GM18951 (cell line): Measurements from ENCODE around the gene HSD17B2.

Experiments used
- POLR2A ChIP-seq: IDR thresholded peaks from 4 replicates; pipeline ENCODE4 v1.6.1; 2011; ENCODE audit warnings: mild to moderate bottlenecking; ENCODE audit not compliant: insufficient read length, insufficient read depth; ENCODE audit errors: extremely low read depth
- in situ Hi-C: fragments of 300-500 bp; cut with MboI; formaldehyde crosslinking; loops from one replicate; pipeline ENCODE4 v1.12.0; 2022; ENCODE audit warnings: low sequenced_read_pairs, mixed read lengths, inconsistent platforms; ENCODE audit not compliant: unreplicated experiment

The HSD17B2 gene

GRCh38 chr16:82031116-82032084, 3.7 kb upstream of the HSD17B2 start:
- TF ChIP-seq POLR2A = no peak
- in situ Hi-C loops = no loop called here

GRCh38 chr16:82033006-82033405, 2.0 kb upstream of the HSD17B2 start:
- in situ Hi-C loops = no loop called here
- TF ChIP-seq POLR2A = no peak

- no peak for TF ChIP-seq POLR2A
- in situ Hi-C loops = no loop called here
Measured at GRCh38 chr16:82033683-82034300, 1.3 kb upstream of the HSD17B2 start.

GRCh38 chr16:82037251-82037650, 2.2 kb downstream of the HSD17B2 start:
- TF ChIP-seq POLR2A = no peak

GRCh38 chr16:82037666-82038065, 2.6 kb downstream of the HSD17B2 start:
- no peak for TF ChIP-seq POLR2A
- in situ Hi-C loops = no loop called here

More at GRCh38 chr16:82037251-82037650, 2.2 kb downstream of the HSD17B2 start:
- in situ Hi-C loops = no loop called here

- no peak for TF ChIP-seq POLR2A
- in situ Hi-C loops = no loop called here
Measured at GRCh38 chr16:82040296-82040695, 5.2 kb downstream of the HSD17B2 start.

DNA sequence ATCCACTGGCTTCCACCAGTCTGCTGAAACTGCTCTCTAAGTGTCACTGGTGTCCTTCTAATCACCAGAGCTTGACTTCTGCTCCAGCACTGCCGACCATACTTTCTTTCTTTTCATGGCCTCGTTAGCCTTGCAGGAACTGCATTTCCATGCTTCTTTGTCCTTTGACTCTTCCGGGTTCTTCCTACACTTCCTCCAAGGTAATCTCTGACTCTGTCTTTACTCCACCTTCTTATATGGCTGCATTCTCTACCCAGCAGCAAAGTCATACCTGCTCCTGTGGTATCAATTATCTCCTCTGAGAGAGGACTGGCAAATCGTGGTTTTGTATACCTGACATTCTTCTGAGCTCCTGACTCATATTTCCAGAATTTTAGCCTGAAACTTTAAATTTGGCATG, 6.5 kb downstream of the HSD17B2 start:
- in situ Hi-C loops = no loop called here
- no peak for TF ChIP-seq POLR2A

GRCh38 chr16:82042144-82042543, 7.1 kb downstream of the HSD17B2 start:
- TF ChIP-seq POLR2A = no peak
- in situ Hi-C loops = no loop called here

- no peak for TF ChIP-seq POLR2A
- in situ Hi-C loops = no loop called here
Measured at GRCh38 chr16:82042846-82043245, 7.8 kb downstream of the HSD17B2 start.

DNA sequence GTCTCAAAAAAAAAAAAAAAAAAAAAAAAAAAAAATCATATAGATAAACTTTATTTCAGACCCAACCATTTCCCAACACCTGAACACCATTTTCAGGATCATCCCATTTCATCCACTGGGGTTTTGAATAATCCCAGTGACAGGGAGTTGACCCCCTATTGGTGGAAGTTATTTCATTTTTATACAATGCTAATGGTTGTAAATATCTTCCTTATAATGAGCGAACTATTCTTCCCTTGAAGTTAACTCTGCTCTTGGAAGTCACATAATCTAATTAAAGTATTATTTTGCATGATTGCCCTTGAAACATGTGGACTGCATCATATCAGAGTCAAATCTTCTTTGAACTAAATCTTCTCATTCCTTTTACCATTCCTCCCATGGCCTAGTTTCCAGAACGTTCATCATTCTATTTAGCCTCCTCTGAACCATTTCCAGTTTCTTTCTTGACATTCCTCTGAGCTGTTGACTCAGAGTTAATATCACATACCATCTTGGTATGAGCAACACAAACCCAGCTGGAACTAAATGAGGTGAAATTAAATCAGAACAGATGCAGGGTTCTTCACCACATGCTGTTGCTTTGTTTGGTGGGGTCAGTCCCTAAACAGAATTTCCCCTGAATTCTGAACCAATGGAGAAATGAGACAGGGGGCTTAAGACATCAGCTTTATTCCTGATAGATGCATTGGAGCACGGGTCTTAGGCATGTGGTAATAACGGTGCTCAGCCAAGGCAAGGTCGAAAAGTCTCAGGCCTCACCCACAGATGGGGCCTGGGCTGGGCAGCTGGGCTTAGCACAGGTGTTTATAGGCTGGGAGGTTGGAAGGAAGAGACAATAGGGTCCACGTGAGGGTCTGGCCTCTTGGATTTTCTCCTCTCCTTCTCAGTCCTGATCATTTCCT, 8.9 kb downstream of the HSD17B2 start:
- in situ Hi-C loops = no loop called here
- TF ChIP-seq POLR2A = no peak

DNA sequence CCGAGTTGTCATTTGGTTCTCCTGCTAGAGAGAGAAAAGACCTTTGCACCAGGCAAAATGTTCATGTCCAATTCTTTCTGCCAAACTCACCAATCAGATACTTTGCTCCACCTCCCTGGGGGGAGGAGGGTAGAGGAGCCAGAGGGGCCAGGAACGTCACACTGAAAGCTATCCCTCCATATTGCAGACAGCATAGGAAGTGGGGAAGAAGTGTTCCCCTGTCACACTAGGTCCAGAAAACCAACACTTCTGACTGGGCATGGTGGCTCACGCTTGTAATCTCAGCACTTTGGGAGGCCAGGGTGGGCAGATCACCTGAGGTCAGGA, 9.5 kb downstream of the HSD17B2 start:
- in situ Hi-C loops = no loop called here
- TF ChIP-seq POLR2A = no peak

GRCh38 chr16:82045465-82045864, 10.4 kb downstream of the HSD17B2 start:
- TF ChIP-seq POLR2A = no peak

GRCh38 chr16:82046541-82046940, 11.5 kb downstream of the HSD17B2 start:
- in situ Hi-C loops = no loop called here
- TF ChIP-seq POLR2A = no peak

More at GRCh38 chr16:82045465-82045864, 10.4 kb downstream of the HSD17B2 start:
- in situ Hi-C loops = no loop called here

GRCh38 chr16:82046941-82047340, 11.9 kb downstream of the HSD17B2 start:
- TF ChIP-seq POLR2A = no peak
- in situ Hi-C loops = no loop called here
